GM06990 (cell line): ENCODE results near the gene PTPN21.

ENCODE experiments used
- DNase-seq: peaks from one replicate; pipeline ENCODE4 v3.0.0-alpha.2; 2011; ENCODE audit not compliant: insufficient read length; ENCODE audit errors: extremely low read depth
- H3K27me3 ChIP-seq: replicated peaks from 2 replicates; pipeline ENCODE4 v1.6.0; 2011; ENCODE audit warnings: low read length; ENCODE audit not compliant: control insufficient read depth, insufficient read depth
- H3K36me3 ChIP-seq: 2 replicates; pipeline ENCODE4 v1.5.1; 2011; ENCODE audit warnings: low read length; ENCODE audit not compliant: control insufficient read depth, insufficient read depth
- H3K4me3 ChIP-seq: replicated peaks from 2 replicates; pipeline ENCODE4 v1.5.1; 2011; ENCODE audit warnings: low read depth, mild to moderate bottlenecking, control low read depth, low read length
- CTCF ChIP-seq: IDR thresholded peaks from 2 replicates; pipeline ENCODE4 v1.5.1; 2011; ENCODE audit warnings: low read length, control low read depth, mild to moderate bottlenecking, inconsistent platforms; ENCODE audit not compliant: insufficient read depth, poor library complexity, severe bottlenecking

PTPN21 gene

GRCh38 chr14:88422919-88423650, 131.7 kb downstream of the PTPN21 start:
- no peak for DNase-seq
- no peak for TF ChIP-seq CTCF
- H3K27me3 ChIP-seq: no peaks in the 10 kb centered on the region
- H3K36me3 ChIP-seq: no peaks in the 10 kb centered on the region
- no peak overlapping the region for H3K4me3 ChIP-seq

GRCh38 chr14:88422047-88422446, 132.8 kb downstream of the PTPN21 start:
- Histone ChIP-seq H3K27me3 (no peaks in the 10 kb centered on the region), H3K36me3 (no peaks in the 10 kb centered on the region), H3K4me3 (no peak overlapping the region)
- no peak for DNase-seq
- TF ChIP-seq CTCF: no peak

- no peaks in the 10 kb centered on the region for H3K27me3 ChIP-seq
- H3K4me3 ChIP-seq: no peak overlapping the region
- no peak for TF ChIP-seq CTCF
- DNase-seq: no peak
- H3K36me3 ChIP-seq: no peaks in the 10 kb centered on the region
Measured at GRCh38 chr14:88421286-88421685, 133.5 kb downstream of the PTPN21 start.

GRCh38 chr14:88420187-88420586, 134.6 kb downstream of the PTPN21 start:
- no peaks in the 10 kb centered on the region for H3K27me3 ChIP-seq
- no peak for DNase-seq
- H3K4me3 ChIP-seq: no peak overlapping the region
- H3K36me3 ChIP-seq: no peaks in the 10 kb centered on the region
- TF ChIP-seq CTCF: no peak

GRCh38 chr14:88417594-88417993, 137.2 kb downstream of the PTPN21 start:
- no peak for DNase-seq
- no peak for TF ChIP-seq CTCF

More at GRCh38 chr14:88417594-88417993, 137.2 kb downstream of the PTPN21 start:
- no peaks in the 10 kb centered on the region for H3K27me3 ChIP-seq
- H3K4me3 ChIP-seq: no peak overlapping the region
- no peaks in the 10 kb centered on the region for H3K36me3 ChIP-seq
